Measurements from ENCODE around the gene GGT7.

Gene GGT7

GRCh38 chr20:34871966-34872621, 562 bp downstream of the GGT7 start:
- peak overlapping the region; percentile 89 for H3K4me3 ChIP-seq (ENCODE audit: low read depth, low read length)
- TF ChIP-seq CTCF (IDR thresholded peaks at IDR 0.05; ENCODE audit: low read depth, low read length), result no peak

GRCh38 chr20:34871320-34871926, 1.2 kb downstream of the GGT7 start:
- peak overlapping the region; percentile 89 for H3K4me3 ChIP-seq (ENCODE audit: low read depth, low read length)
- TF ChIP-seq CTCF (IDR thresholded peaks at IDR 0.05; ENCODE audit: low read depth, low read length), result no peak

- no peak overlapping the region for H3K4me3 ChIP-seq (ENCODE audit: low read depth, low read length)
- TF ChIP-seq CTCF (IDR thresholded peaks at IDR 0.05; ENCODE audit: low read depth, low read length), result no peak
Measured at GRCh38 chr20:34864216-34864615, 8.4 kb downstream of the GGT7 start.

GRCh38 chr20:34863421-34863965, 9.2 kb downstream of the GGT7 start:
- no peak for TF ChIP-seq CTCF (IDR thresholded peaks at IDR 0.05; ENCODE audit: low read depth, low read length)
- H3K4me3 ChIP-seq (ENCODE audit: low read depth, low read length), result no peak overlapping the region

GRCh38 chr20:34862724-34863123, 9.9 kb downstream of the GGT7 start:
- TF ChIP-seq CTCF (IDR thresholded peaks at IDR 0.05; ENCODE audit: low read depth, low read length), result no peak
- no peak overlapping the region for H3K4me3 ChIP-seq (ENCODE audit: low read depth, low read length)

- H3K4me3 ChIP-seq (ENCODE audit: low read depth, low read length), result no peak overlapping the region
- TF ChIP-seq CTCF (IDR thresholded peaks at IDR 0.05; ENCODE audit: low read depth, low read length), result no peak
Measured at GRCh38 chr20:34861386-34862084, 11.1 kb downstream of the GGT7 start.

Measured in WI38 (cell line).